Measurements from ENCODE around the gene MUC6. TPM values are rescaled to one million over a fixed set of nuclear protein-coding genes. Genes with fewer than 3 reads are reported as not detected.

MUC6 gene
- total RNA-seq, 6 experiments from 2014 or later = not detected

GRCh38 chr11:1005928-1006327, 30.6 kb downstream of the MUC6 start:
- no peak for DNase-seq
- peaks cover 6% of the 10 kb centered on the region for H3K27me3 Mint-ChIP-seq (ENCODE audit: insufficient read depth)
- H3K9me3 Mint-ChIP-seq = no peaks in the 10 kb centered on the region
- peaks cover 18% of the 10 kb centered on the region for H3K36me3 Mint-ChIP-seq (ENCODE audit: low read depth)
- H3K4me3 Mint-ChIP-seq = no peak overlapping the region
- no peak overlapping the region for H3K27ac Mint-ChIP-seq
- no peaks in the 10 kb centered on the region for H3K4me1 Mint-ChIP-seq (ENCODE audit: low read depth)
- TF ChIP-seq CTCF (IDR thresholded peaks at IDR 0.05) = no peak

- Mint-ChIP-seq H3K4me1 (ENCODE audit: low read depth) (no peaks in the 10 kb centered on the region), H3K36me3 (ENCODE audit: low read depth) (peaks cover 15% of the 10 kb centered on the region), H3K27me3 (ENCODE audit: insufficient read depth) (peaks cover 4% of the 10 kb centered on the region), H3K9me3 (no peaks in the 10 kb centered on the region), H3K27ac (no peak overlapping the region), H3K4me3 (no peak overlapping the region)
- TF ChIP-seq CTCF (IDR thresholded peaks at IDR 0.05) = no peak
- no peak for DNase-seq
These were observed 33.4 kb downstream of the MUC6 start for GRCh38 chr11:1003159-1003558.

- H3K27ac Mint-ChIP-seq = no peak overlapping the region
- TF ChIP-seq CTCF (IDR thresholded peaks at IDR 0.05) = no peak
- DNase-seq = no peak
- H3K36me3 Mint-ChIP-seq (ENCODE audit: low read depth) = peaks cover 15% of the 10 kb centered on the region
- no peak overlapping the region for H3K4me3 Mint-ChIP-seq
- H3K4me1 Mint-ChIP-seq (ENCODE audit: low read depth) = no peaks in the 10 kb centered on the region
- no peaks in the 10 kb centered on the region for H3K9me3 Mint-ChIP-seq
- H3K27me3 Mint-ChIP-seq (ENCODE audit: insufficient read depth) = peaks cover 4% of the 10 kb centered on the region
These were observed 34.0 kb downstream of the MUC6 start for GRCh38 chr11:1002406-1002984.

- Mint-ChIP-seq H3K9me3 (no peaks in the 10 kb centered on the region), H3K27ac (no peak overlapping the region), H3K36me3 (ENCODE audit: low read depth) (peaks cover 15% of the 10 kb centered on the region)
These were observed 34.7 kb downstream of the MUC6 start for GRCh38 chr11:1001617-1002405.

More at GRCh38 chr11:1001617-1002405, 34.7 kb downstream of the MUC6 start:
- Mint-ChIP-seq H3K27me3 (ENCODE audit: insufficient read depth) (peaks cover 6% of the 10 kb centered on the region), H3K4me3 (no peak overlapping the region), H3K4me1 (ENCODE audit: low read depth) (no peaks in the 10 kb centered on the region)
- no peak for DNase-seq
- TF ChIP-seq CTCF (IDR thresholded peaks at IDR 0.05) = no peak
